Left colon (tissue), 2 donors: ENCODE data around the gene STPG3. TPM values are rescaled to one million over a fixed set of nuclear protein-coding genes. Genes with fewer than 3 reads are reported as not detected.
A peak's percentile ranks its signal among the peaks of the same experiment; 100 is the strongest.
"Not testable (repeated sequence)": the region's sequence is repeated elsewhere in the genome, so short reads cannot be mapped to it uniquely, and the experiment has no call there.

Experiments
- ATAC-seq: fragments of 200-7000 bp; cut with Tn5 transposase; one replicate; pipeline ENCODE4 v1.9.1; 2020; ENCODE audit warnings: mild to moderate bottlenecking, moderate library complexity
- DNase-seq, 2 donors: peaks; one replicate each; pipeline ENCODE4 v3.0.0-alpha.2; 2020
- intact Hi-C, 2 donors: fragments of 100-400 bp; cut with DNase I in 1 of 2; cut with micrococcal nuclease in 1 of 2; formaldehyde crosslinking; loops; one replicate each; pipeline versions ENCODE4 v1.11.2 to v1.14.0; 2022; cut with DNase I, micrococcal nuclease
- total RNA-seq, 2 donors: library from RNA; stranded (reverse); fragmentation: NEBNext Ultra II Directional; extraction: Animal tissue kit (Norgen Biotek cat#: 25700); gene quantifications; one replicate each; pipeline ENCODE4 v1.2.1, GENCODE V29; 2021
- donor health status: DM: no; HTN: no; CAD: no.
- donor health status: DM: yes; HTN: yes; CAD: no.

The STPG3 gene
- total RNA-seq, 2 donors from 2014 or later = not detected

GRCh38 chr9:137229903-137230704 is 21.0 kb upstream of the STPG3 start:
- no peak for DNase-seq
- ATAC-seq = peak; percentile 28
- intact Hi-C loops = loop anchor here (5.0 to 10.0 kb wide), 3 partner anchors 55 to 115 kb away; partner anchors contain the start of genes DPP7 (in 1 of the 2), LRRC26 (in 1 of the 2) and TMEM210 (in 1 of the 2)

GRCh38 chr9:137230705-137231371 is 20.2 kb upstream of the STPG3 start, which contains the start of gene SLC34A3:
Gene SLC34A3, plus strand, starts transcription at chr9:137230901. Its CDS starts 802 bp downstream, at chr9:137231703.
- intact Hi-C loops = loop anchor here in 1 of 2 donors (10.0 kb wide), 1 partner anchor 116 kb away; the partner anchor contains the start of gene DPP7
- ATAC-seq (no peak), DNase-seq (no peak)

GRCh38 chr9:137231372-137232039 is 19.6 kb upstream of the STPG3 start:
- ATAC-seq = no peak
- intact Hi-C loops = loop anchor here in 1 of 2 donors (10.0 kb wide), 1 partner anchor 117 kb away; the partner anchor contains the start of gene DPP7
- no peak for DNase-seq

- intact Hi-C loops = loop anchor here in 1 of 2 donors (10.0 kb wide), 1 partner anchor 117 kb away; the partner anchor contains the start of gene DPP7
- no peak for ATAC-seq
These were observed 19.0 kb upstream of the STPG3 start for GRCh38 chr9:137232101-137232500.

GRCh38 chr9:137232510-137232909 is 18.6 kb upstream of the STPG3 start:
- ATAC-seq (peak; percentile 42), DNase-seq (peak in 1 of 2 donors; percentile 58)
- intact Hi-C loops = loop anchor here in 1 of 2 donors (10.0 kb wide), 1 partner anchor 118 kb away; the partner anchor contains the start of gene DPP7

More at GRCh38 chr9:137232101-137232500, 19.0 kb upstream of the STPG3 start:
- DNase-seq = no peak

GRCh38 chr9:137233143-137233980 is 17.7 kb upstream of the STPG3 start:
- DNase-seq = no peak
- intact Hi-C loops = loop anchor here in 1 of 2 donors (10.0 kb wide), 1 partner anchor 119 kb away; the partner anchor contains the start of gene DPP7
- peak; percentile 12 for ATAC-seq

- no peak for ATAC-seq
- intact Hi-C loops = loop anchor here in 1 of 2 donors (10.0 kb wide), 1 partner anchor 119 kb away; the partner anchor contains the start of gene DPP7
- no peak for DNase-seq
These were observed 16.9 kb upstream of the STPG3 start for GRCh38 chr9:137234055-137234697.

GRCh38 chr9:137234758-137235423 is 16.2 kb upstream of the STPG3 start:
- DNase-seq (no peak), ATAC-seq (no peak)
- intact Hi-C loops = loop anchor here in 1 of 2 donors (10.0 kb wide), 1 partner anchor 120 kb away; the partner anchor contains the start of gene DPP7

GRCh38 chr9:137235424-137236237 is 15.5 kb upstream of the STPG3 start:
- intact Hi-C loops = loop anchor here in 1 of 2 donors (10.0 kb wide), 1 partner anchor 121 kb away; the partner anchor contains the start of gene DPP7
- no peak for DNase-seq
- no peak for ATAC-seq

- ATAC-seq (peak; percentile 38), DNase-seq (peak; percentile 84 to 96)
- intact Hi-C loops = loop anchor here in 1 of 2 donors (10.0 kb wide), 1 partner anchor 122 kb away; the partner anchor contains the start of gene DPP7
These were observed 14.7 kb upstream of the STPG3 start for GRCh38 chr9:137236238-137236935.

GRCh38 chr9:137236936-137237421 is 14.1 kb upstream of the STPG3 start:
- intact Hi-C loops = loop anchor here in 1 of 2 donors (10.0 kb wide), 1 partner anchor 122 kb away; the partner anchor contains the start of gene DPP7
- ATAC-seq (no peak), DNase-seq (no peak)

- DNase-seq = peak; percentile 71 to 78
- intact Hi-C loops = loop anchor here in 1 of 2 donors (10.0 kb wide), 1 partner anchor 123 kb away; the partner anchor contains the start of gene DPP7
- ATAC-seq = peak; percentile 42
These were observed 13.0 kb upstream of the STPG3 start for GRCh38 chr9:137237759-137238726.

- intact Hi-C loops = loop anchor here in 1 of 2 donors (10.0 kb wide), 1 partner anchor 125 kb away; the partner anchor contains the start of gene DPP7
- DNase-seq, ATAC-seq: not testable (repeated sequence)
These were observed 11.4 kb upstream of the STPG3 start for GRCh38 chr9:137239541-137240200.
